ENCODE results near the gene CD2BP2. TPM values are rescaled to one million over a fixed set of nuclear protein-coding genes. Genes with fewer than 3 reads are reported as not detected.
A peak's percentile ranks its signal among the peaks of the same experiment; 100 is the strongest.

CD2BP2 gene
- total RNA-seq, 6 donors from 2014 or later = 24.2 to 63.7 (median 38.8) TPM

GRCh38 chr16:30361180-30361579 lies 6.1 kb upstream of the CD2BP2 start:
- no peak for ATAC-seq (ENCODE audit: low FRiP score in 2 of 2)
- Histone ChIP-seq H3K4me1 (peaks cover 6 to 18% (median 9%) of the 10 kb centered on the region in 4 donors), H3K9me3 (no peaks in the 10 kb centered on the region), H3K36me3 (peaks cover 20 to 85% (median 55%) of the 10 kb centered on the region in 4 donors), H3K27ac (no peak overlapping the region), H3K4me3 (no peak overlapping the region), H3K27me3 (no peaks in the 10 kb centered on the region)
- 95 to 97% methylated on average over 7 of the region's 7 CpGs for WGBS, 2 donors
- no peak for TF ChIP-seq POLR2AphosphoS5 (IDR thresholded peaks at IDR 0.05)
- TF ChIP-seq, protein P1, sequence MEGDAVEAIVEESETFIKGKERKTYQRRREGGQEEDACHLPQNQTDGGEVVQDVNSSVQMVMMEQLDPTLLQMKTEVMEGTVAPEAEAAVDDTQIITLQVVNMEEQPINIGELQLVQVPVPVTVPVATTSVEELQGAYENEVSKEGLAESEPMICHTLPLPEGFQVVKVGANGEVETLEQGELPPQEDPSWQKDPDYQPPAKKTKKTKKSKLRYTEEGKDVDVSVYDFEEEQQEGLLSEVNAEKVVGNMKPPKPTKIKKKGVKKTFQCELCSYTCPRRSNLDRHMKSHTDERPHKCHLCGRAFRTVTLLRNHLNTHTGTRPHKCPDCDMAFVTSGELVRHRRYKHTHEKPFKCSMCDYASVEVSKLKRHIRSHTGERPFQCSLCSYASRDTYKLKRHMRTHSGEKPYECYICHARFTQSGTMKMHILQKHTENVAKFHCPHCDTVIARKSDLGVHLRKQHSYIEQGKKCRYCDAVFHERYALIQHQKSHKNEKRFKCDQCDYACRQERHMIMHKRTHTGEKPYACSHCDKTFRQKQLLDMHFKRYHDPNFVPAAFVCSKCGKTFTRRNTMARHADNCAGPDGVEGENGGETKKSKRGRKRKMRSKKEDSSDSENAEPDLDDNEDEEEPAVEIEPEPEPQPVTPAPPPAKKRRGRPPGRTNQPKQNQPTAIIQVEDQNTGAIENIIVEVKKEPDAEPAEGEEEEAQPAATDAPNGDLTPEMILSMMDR (IDR thresholded peaks at IDR 0.05) = no peak
- TF ChIP-seq POLR2A (IDR thresholded peaks at IDR 0.05) = no peak
- no peak for TF ChIP-seq EP300 (IDR thresholded peaks at IDR 0.05)
- DNase-seq = no peak

DNA sequence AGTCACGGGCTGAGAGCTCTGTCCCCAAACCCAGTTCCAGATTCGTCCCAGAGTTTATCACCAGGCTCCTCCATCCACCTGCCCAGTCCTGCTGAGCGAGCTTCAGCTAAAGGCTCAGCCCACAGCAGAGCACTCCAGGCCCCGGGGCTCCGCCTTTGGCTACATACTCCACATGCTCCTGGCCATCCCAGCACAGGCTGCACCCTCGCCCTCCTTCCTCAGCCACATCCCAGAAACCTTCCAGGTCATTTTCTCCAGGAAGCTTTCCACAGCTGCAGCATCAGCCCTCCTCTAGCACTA lies 4.7 kb upstream of the CD2BP2 start:
- DNase-seq = no peak

DNA sequence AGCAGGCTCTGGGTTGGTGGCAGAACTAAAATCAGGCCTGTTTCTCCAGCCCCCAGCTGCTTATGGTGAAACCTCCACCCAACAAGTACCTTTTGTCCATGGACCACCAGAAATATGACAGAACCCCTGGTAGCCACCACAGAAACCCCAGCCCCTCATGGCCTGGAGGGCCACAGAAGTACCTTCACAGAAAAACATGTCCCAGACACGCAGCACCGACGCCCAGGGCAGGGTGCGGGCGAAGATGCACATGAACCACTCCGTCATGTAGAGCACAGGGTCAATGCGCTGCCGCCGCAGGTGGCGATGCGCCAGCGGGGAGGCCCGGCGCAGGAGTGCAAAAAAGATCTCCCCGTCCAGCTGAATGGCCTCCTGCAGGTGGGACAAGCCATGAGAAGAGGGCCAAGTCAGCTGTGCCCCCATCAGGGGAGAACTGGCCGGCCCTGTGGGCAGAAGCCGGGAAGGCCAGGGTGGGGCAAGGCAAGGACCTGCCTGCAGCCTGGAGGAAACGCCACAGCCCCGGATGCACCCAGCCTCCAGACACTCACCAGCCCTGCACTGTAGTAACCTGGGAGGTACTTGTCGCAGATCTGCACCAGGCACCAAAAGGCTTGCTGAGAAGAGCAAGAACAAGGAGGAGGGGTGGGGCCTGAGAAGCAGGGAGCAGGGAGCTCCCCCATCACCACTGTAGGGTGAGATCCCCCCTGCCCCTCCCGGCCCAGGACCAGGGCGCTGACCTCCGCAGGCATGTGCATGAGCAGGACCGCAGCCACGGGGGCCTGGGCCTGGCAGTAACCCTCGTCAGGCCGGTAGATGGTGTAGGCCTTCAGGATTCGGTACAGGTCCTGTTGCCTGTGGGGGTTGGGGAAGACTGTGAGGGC lies 4.1 kb upstream of the CD2BP2 start:
- peak in 1 of 2 donors; percentile 80 for DNase-seq
- Histone ChIP-seq H3K9me3 (no peaks in the 10 kb centered on the region), H3K4me3 (no peak overlapping the region), H3K27me3 (no peaks in the 10 kb centered on the region), H3K36me3 (peaks cover 12 to 67% (median 43%) of the 10 kb centered on the region in 4 donors), H3K27ac (no peak overlapping the region), H3K4me1 (peaks cover 14 to 28% (median 16%) of the 10 kb centered on the region in 4 donors)
- no peak for ATAC-seq (ENCODE audit: low FRiP score in 2 of 2)
- TF ChIP-seq POLR2AphosphoS5 (IDR thresholded peaks at IDR 0.05) (no peak), POLR2A (IDR thresholded peaks at IDR 0.05) (no peak), EP300 (IDR thresholded peaks at IDR 0.05) (no peak)
- TF ChIP-seq, protein P1 (IDR thresholded peaks at IDR 0.05) = no peak
- WGBS, 2 donors = 92 to 98% methylated on average over 16 to 24 of the region's 28 CpGs

More for the DNA sequence above, 4.7 kb upstream of the CD2BP2 start:
- H3K9me3 ChIP-seq = no peaks in the 10 kb centered on the region
- H3K36me3 ChIP-seq = peaks cover 17 to 72% (median 47%) of the 10 kb centered on the region in 4 donors
- H3K27me3 ChIP-seq = no peaks in the 10 kb centered on the region
- peaks cover 13 to 23% (median 13%) of the 10 kb centered on the region in 4 donors for H3K4me1 ChIP-seq
- H3K27ac ChIP-seq = no peak overlapping the region
- TF ChIP-seq, protein P1 (IDR thresholded peaks at IDR 0.05) = no peak
- TF ChIP-seq POLR2AphosphoS5 (IDR thresholded peaks at IDR 0.05) (no peak), EP300 (IDR thresholded peaks at IDR 0.05) (no peak), POLR2A (IDR thresholded peaks at IDR 0.05) (no peak)
- H3K4me3 ChIP-seq = no peak overlapping the region
- ATAC-seq (ENCODE audit: low FRiP score in 2 of 2) = no peak
- 74 to 77% methylated on average over 5 to 6 of the region's 6 CpGs for whole genome bisulfite sequencing, 2 donors

- H3K9me3 ChIP-seq = no peaks in the 10 kb centered on the region
- no peak overlapping the region for H3K4me3 ChIP-seq
- TF ChIP-seq POLR2A (IDR thresholded peaks at IDR 0.05) (no peak), POLR2AphosphoS5 (IDR thresholded peaks at IDR 0.05) (no peak), EP300 (IDR thresholded peaks at IDR 0.05) (no peak)
- TF ChIP-seq, protein P1 (IDR thresholded peaks at IDR 0.05) = no peak
- H3K27me3 ChIP-seq = no peaks in the 10 kb centered on the region
- H3K27ac ChIP-seq = no peak overlapping the region
- no peak for ATAC-seq (ENCODE audit: low FRiP score in 2 of 2)
- H3K4me1 ChIP-seq = peaks cover 20 to 34% (median 23%) of the 10 kb centered on the region in 4 donors
- peaks cover 12 to 63% (median 42%) of the 10 kb centered on the region in 4 donors for H3K36me3 ChIP-seq
- WGBS, 2 donors = 94% methylated on average over 5 to 9 of the region's 9 CpGs
- DNase-seq = no peak
Observed at GRCh38 chr16:30358577-30358936, 3.4 kb upstream of the CD2BP2 start.

All from upper lobe of left lung (tissue), 6 donors.